NCI-H446 treated with DMSO at 0.1 percent for 48 hours (cell line): Measurements from ENCODE around the gene POLR1G.
A peak's percentile ranks its signal among the peaks of the same experiment; 100 is the strongest.

ENCODE experiments used
- DNase-seq: peaks from one replicate; lab custom pipeline; 2025; lab: John Stamatoyannopoulos, UW

Gene POLR1G

GRCh38 chr19:45444318-45445041 is 38.0 kb downstream of the POLR1G start:
- no peak for DNase-seq

- DNase-seq, result no peak
Measured at GRCh38 chr19:45445139-45445538, 38.7 kb downstream of the POLR1G start.

- no peak for DNase-seq
Measured at GRCh38 chr19:45446295-45446694, 39.9 kb downstream of the POLR1G start.

GRCh38 chr19:45446944-45447343 is 40.5 kb downstream of the POLR1G start:
- peak; percentile 38 for DNase-seq

GRCh38 chr19:45448425-45448756 is 41.9 kb downstream of the POLR1G start:
- DNase-seq, result no peak

GRCh38 chr19:45448887-45449299 is 42.4 kb downstream of the POLR1G start:
- no peak for DNase-seq

GRCh38 chr19:45450012-45450333 is 43.5 kb downstream of the POLR1G start:
- no peak for DNase-seq

- DNase-seq, result no peak
Measured at GRCh38 chr19:45451131-45451849, 44.8 kb downstream of the POLR1G start.

GRCh38 chr19:45451850-45452387 is 45.5 kb downstream of the POLR1G start:
- DNase-seq, result no peak

GRCh38 chr19:45455707-45456499 is 49.5 kb downstream of the POLR1G start:
- DNase-seq, result peak; percentile 82

GRCh38 chr19:45456500-45456815 is 50.0 kb downstream of the POLR1G start:
- DNase-seq, result no peak

GRCh38 chr19:45457776-45458175 is 51.3 kb downstream of the POLR1G start:
- no peak for DNase-seq
